Caco-2 (cell line): ENCODE data around the gene PEAK3. TPM values are rescaled to one million over a fixed set of nuclear protein-coding genes. Genes with fewer than 3 reads are reported as not detected.

Experiments used
- BruUV-seq: library from RNA; stranded (reverse); fragments of 400-500 nt; replicated peaks from 2 replicates; lab custom pipeline; 2021; lab: Mats Ljungman, UMichigan
- CTCF ChIA-PET: fragments of 300-600 bp; sonication (Branson Sonifier 250); formaldehyde crosslinking; loops from one replicate; lab custom pipeline; 2022; ENCODE audit warnings: antibody characterized with exemption; lab: Charles Lee
- POLR2A ChIA-PET: fragments of 300-600 bp; sonication (Branson Sonifier 250); formaldehyde crosslinking; loops from one replicate; lab custom pipeline; 2022; ENCODE audit warnings: antibody characterized with exemption; lab: Charles Lee
- DNase-seq, 2 experiments: peaks; one replicate each; pipeline versions ENCODE4 v3.0.0 to v3.0.0-alpha.2; 2020 to 2022
- H3K27me3 ChIP-seq: replicated peaks from 2 replicates; pipeline ENCODE4 v1.6.0; 2011; ENCODE audit warnings: low read length; ENCODE audit not compliant: control insufficient read depth, insufficient read depth
- H3K36me3 ChIP-seq: 2 replicates; pipeline ENCODE4 v1.5.1; 2011; ENCODE audit warnings: low read length; ENCODE audit not compliant: control insufficient read depth, insufficient read depth
- H3K4me1 ChIP-seq: fragments of 250-450 bp; sonication (Bioruptor Pico); 2 replicates; pipeline ENCODE4 v1.5.1; 2020; ENCODE audit warnings: mild to moderate bottlenecking
- H3K4me3 ChIP-seq: 2 replicates; pipeline ENCODE4 v1.5.1; 2011; ENCODE audit warnings: low read depth, mild to moderate bottlenecking, control low read depth, low read length
- H3K9me3 ChIP-seq: fragments of 250-450 bp; sonication (Bioruptor Pico); 2 replicates; pipeline ENCODE4 v1.5.1; 2020; ENCODE audit warnings: mild to moderate bottlenecking, moderate library complexity
- H3K27ac Mint-ChIP-seq: one replicate; pipeline ENCODE4 v1.8.0; 2022; ENCODE audit warnings: mixed read lengths; ENCODE audit not compliant: unreplicated experiment
- H3K27me3 Mint-ChIP-seq: one replicate; pipeline ENCODE4 v1.8.0; 2022; ENCODE audit warnings: mixed read lengths; ENCODE audit not compliant: insufficient read depth, unreplicated experiment
- H3K36me3 Mint-ChIP-seq: one replicate; pipeline ENCODE4 v1.8.0; 2022; ENCODE audit warnings: mild to moderate bottlenecking, mixed read lengths; ENCODE audit not compliant: insufficient read depth, unreplicated experiment
- H3K4me1 Mint-ChIP-seq: one replicate; pipeline ENCODE4 v1.8.0; 2022; ENCODE audit warnings: low read depth, mixed read lengths; ENCODE audit not compliant: unreplicated experiment
- H3K4me3 Mint-ChIP-seq: one replicate; pipeline ENCODE4 v1.8.0; 2022; ENCODE audit warnings: mild to moderate bottlenecking, moderate library complexity, mixed read lengths; ENCODE audit not compliant: unreplicated experiment
- H3K9me3 Mint-ChIP-seq: one replicate; pipeline ENCODE4 v1.8.0; 2022; ENCODE audit warnings: mixed read lengths; ENCODE audit not compliant: unreplicated experiment
- intact Hi-C: fragments of 100-400 bp; cut with micrococcal nuclease; formaldehyde crosslinking; loops from one replicate; pipeline ENCODE4 v1.10.0; 2022; ENCODE audit not compliant: unreplicated experiment
- total RNA-seq: library from RNA; stranded (reverse); gene quantifications from 2 replicates; pipeline ENCODE4 v1.2.3, GENCODE V29; 2022
- TF ChIP-seq, protein P1 (sequence below), 2 experiments: fragments of 200-600 bp in 1 of 2; IDR thresholded peaks; 1 replicate in 1 of 2; 2 replicates in 1 of 2; pipeline versions ENCODE4 v1.5.1 to v1.8.0; 2011 to 2022; ENCODE audit warnings: antibody characterized with exemption in 1 of 2, control low read depth in 1 of 2, inconsistent platforms in 1 of 2, low read depth in 1 of 2, low read length in 1 of 2, mild to moderate bottlenecking in 1 of 2, moderate library complexity in 1 of 2; ENCODE audit not compliant: insufficient read depth in 1 of 2, severe bottlenecking in 1 of 2, unreplicated experiment in 1 of 2

The PEAK3 gene
- total RNA-seq, 1 experiment from 2014 or later = not detected

DNA sequence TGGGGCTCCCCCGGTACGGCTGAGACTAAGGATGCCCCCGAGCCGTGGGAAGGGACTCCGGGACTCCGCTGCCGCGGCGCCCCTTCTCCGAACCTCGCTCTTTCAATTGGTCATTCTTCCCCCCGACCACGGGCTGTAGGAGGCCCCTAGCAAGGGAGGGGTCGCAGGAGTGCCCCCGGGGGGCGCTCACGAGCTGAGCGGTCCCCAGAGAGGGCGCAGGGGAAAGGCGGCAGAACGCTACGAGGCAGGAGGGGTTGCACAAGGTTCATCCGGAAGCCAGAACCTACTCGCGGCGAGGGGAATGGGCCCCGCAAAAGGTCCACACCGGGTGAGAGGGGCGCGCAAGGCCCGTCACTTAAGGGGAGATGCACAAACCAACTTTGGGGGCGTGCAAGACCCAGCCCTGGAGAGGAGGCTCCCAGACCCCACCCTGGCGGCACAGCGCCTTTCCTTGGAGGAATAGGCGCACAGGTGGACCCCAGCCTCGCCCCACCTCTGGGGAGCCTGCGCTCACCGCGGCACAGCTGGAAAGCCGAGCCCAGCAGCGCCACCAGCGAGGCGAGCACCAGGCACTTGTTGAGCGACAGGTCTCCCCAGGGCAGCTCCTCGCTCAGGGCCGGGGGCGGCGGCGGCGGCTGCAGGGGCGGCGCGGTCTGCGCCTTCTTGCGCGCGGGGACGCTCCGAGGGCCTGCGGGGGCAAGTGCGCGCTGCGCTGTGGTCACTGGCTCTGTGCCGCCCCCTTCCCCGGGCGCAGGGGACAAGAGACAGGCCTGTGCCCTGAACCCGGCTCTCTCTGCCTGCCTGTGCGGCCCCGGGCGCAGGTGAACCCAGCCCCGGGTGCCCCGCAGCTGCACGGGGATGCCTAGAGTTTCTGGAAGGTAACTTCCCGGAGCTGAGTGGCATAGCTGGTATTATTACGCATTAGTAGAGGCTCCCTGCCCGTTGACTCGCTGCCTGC is 28.6 kb downstream of the PEAK3 start:
- H3K36me3 ChIP-seq = no peaks in the 10 kb centered on the region
- H3K4me3 Mint-ChIP-seq = no peak overlapping the region
- POLR2A ChIA-PET = no interaction called here
- no peaks in the 10 kb centered on the region for H3K4me1 ChIP-seq
- no peak overlapping the region for H3K4me3 ChIP-seq
- peaks cover 44% of the 10 kb centered on the region for H3K36me3 Mint-ChIP-seq
- CTCF ChIA-PET = interaction anchor here (1.0 kb wide), 1 partner anchor 10 kb away, joined by 3 read pairs; no protein-coding TSS in a partner anchor
- H3K9me3 Mint-ChIP-seq = no peaks in the 10 kb centered on the region
- TF ChIP-seq, protein P1, sequence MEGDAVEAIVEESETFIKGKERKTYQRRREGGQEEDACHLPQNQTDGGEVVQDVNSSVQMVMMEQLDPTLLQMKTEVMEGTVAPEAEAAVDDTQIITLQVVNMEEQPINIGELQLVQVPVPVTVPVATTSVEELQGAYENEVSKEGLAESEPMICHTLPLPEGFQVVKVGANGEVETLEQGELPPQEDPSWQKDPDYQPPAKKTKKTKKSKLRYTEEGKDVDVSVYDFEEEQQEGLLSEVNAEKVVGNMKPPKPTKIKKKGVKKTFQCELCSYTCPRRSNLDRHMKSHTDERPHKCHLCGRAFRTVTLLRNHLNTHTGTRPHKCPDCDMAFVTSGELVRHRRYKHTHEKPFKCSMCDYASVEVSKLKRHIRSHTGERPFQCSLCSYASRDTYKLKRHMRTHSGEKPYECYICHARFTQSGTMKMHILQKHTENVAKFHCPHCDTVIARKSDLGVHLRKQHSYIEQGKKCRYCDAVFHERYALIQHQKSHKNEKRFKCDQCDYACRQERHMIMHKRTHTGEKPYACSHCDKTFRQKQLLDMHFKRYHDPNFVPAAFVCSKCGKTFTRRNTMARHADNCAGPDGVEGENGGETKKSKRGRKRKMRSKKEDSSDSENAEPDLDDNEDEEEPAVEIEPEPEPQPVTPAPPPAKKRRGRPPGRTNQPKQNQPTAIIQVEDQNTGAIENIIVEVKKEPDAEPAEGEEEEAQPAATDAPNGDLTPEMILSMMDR (IDR thresholded peaks at IDR 0.05; ENCODE audit: insufficient read depth in 1 of 2, low read depth in 1 of 2, low read length in 1 of 2, severe bottlenecking in 1 of 2, unreplicated experiment in 1 of 2) = no peak
- H3K9me3 ChIP-seq = no peaks in the 10 kb centered on the region
- no peak for DNase-seq
- intact Hi-C loops = no loop called here
- peak overlapping the region; percentile 61 for H3K27ac Mint-ChIP-seq
- no peaks in the 10 kb centered on the region for H3K27me3 Mint-ChIP-seq
- no peaks in the 10 kb centered on the region for H3K4me1 Mint-ChIP-seq
- no peaks in the 10 kb centered on the region for H3K27me3 ChIP-seq
- no TSS peak for BruUV-seq

DNA sequence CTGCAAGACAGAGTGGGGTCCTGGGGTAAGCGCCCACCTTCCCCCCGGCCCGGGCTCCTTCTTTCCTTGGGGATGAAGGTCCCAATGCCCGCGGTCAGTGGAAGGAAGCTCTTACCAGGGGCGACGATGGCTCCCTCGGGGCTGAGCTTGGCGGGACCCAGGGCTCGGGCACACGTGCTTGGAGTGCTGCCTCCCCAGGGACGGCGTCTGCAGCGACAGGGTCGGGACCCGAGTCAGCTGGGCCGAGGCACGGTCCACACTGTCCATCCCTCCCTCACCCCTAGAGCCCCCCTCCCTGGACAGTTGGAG is 29.2 kb downstream of the PEAK3 start:
- Histone ChIP-seq H3K9me3 (no peaks in the 10 kb centered on the region), H3K27me3 (no peaks in the 10 kb centered on the region), H3K4me3 (no peak overlapping the region), H3K4me1 (no peaks in the 10 kb centered on the region), H3K36me3 (no peaks in the 10 kb centered on the region)
- POLR2A ChIA-PET = no interaction called here
- Mint-ChIP-seq H3K9me3 (no peaks in the 10 kb centered on the region), H3K27me3 (no peaks in the 10 kb centered on the region), H3K36me3 (peaks cover 50% of the 10 kb centered on the region), H3K4me1 (no peaks in the 10 kb centered on the region), H3K4me3 (no peak overlapping the region), H3K27ac (no peak overlapping the region)
- BruUV-seq = no TSS peak
- no peak for DNase-seq
- intact Hi-C loops = no loop called here
- CTCF ChIA-PET = interaction anchor here (1.0 kb wide), 1 partner anchor 10 kb away, joined by 3 read pairs; no protein-coding TSS in a partner anchor
- TF ChIP-seq, protein P1 (IDR thresholded peaks at IDR 0.05; ENCODE audit: insufficient read depth in 1 of 2, low read depth in 1 of 2, low read length in 1 of 2, severe bottlenecking in 1 of 2, unreplicated experiment in 1 of 2) = no peak

DNA sequence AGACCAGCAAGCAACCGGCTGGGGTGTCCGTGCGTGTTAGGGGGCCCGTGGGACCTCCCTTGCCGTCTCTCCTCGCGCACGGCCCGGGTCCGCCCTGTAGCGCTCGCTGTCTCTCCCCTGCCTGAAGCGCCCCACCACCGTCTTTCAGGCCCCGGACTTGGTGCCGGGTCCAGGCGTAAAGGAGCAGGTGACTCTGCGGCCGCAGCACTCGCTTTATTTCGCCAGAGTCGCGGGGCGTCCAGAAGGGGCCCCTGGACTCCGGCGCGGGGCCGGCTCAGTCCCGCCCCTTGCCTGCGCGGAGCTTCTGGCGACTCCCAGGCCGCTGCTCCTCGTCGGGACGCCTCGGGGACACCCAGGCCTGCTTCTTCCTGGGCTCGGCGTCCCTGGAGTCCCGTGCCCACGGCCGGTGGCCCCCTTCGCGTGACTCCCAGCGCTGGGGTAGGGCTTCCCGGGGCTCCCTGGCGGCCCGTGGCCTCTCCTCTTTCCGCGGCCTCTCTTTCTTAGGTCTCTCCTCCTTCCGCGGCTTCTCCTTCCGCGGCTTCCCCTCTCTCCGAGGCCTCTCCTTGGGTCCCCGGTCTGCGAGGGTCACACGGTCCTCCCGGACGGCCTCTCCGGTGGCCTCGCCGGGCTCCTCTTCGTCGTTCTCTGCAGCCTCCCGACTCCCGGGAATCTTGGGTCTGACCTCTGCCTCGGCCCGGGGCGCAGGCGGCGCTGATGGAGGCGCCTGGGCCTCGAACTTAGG is 29.7 kb downstream of the PEAK3 start:
- POLR2A ChIA-PET = no interaction called here
- TF ChIP-seq, protein P1 (IDR thresholded peaks at IDR 0.05; ENCODE audit: insufficient read depth in 1 of 2, low read depth in 1 of 2, low read length in 1 of 2, severe bottlenecking in 1 of 2, unreplicated experiment in 1 of 2) = no peak
- no peak overlapping the region for H3K4me3 Mint-ChIP-seq

More for the DNA sequence above, 29.7 kb downstream of the PEAK3 start:
- BruUV-seq = no TSS peak
- Mint-ChIP-seq H3K27me3 (no peaks in the 10 kb centered on the region), H3K4me1 (no peaks in the 10 kb centered on the region), H3K36me3 (peaks cover 55% of the 10 kb centered on the region), H3K27ac (no peak overlapping the region), H3K9me3 (no peaks in the 10 kb centered on the region)
- no peaks in the 10 kb centered on the region for H3K36me3 ChIP-seq
- no peaks in the 10 kb centered on the region for H3K9me3 ChIP-seq
- no peak for DNase-seq
- no peaks in the 10 kb centered on the region for H3K27me3 ChIP-seq
- intact Hi-C loops = no loop called here
- H3K4me1 ChIP-seq = no peaks in the 10 kb centered on the region
- CTCF ChIA-PET = interaction anchor here (1.0 kb wide), 1 partner anchor 11 kb away, joined by 3 read pairs; no protein-coding TSS in a partner anchor
- no peak overlapping the region for H3K4me3 ChIP-seq
